WTC11 (cell line): Measurements from ENCODE around the gene CCDC152.
"Not testable (repeated sequence)": the region's sequence is repeated elsewhere in the genome, so short reads cannot be mapped to it uniquely, and the experiment has no call there.

Experiments used
- CTCF ChIP-seq: fragments of 200-600 bp; IDR thresholded peaks from 2 replicates; pipeline ENCODE4 v1.8.0; 2022; ENCODE audit warnings: antibody characterized with exemption
- TEAD4 ChIP-seq: sonication (generic); formaldehyde crosslinking; IDR thresholded peaks from 2 replicates; pipeline ENCODE4 v1.8.0; 2022; ENCODE audit warnings: mild to moderate bottlenecking, missing genetic modification reagents

- TF ChIP-seq CTCF; TEAD4 (CRISPR knock-in tag): not testable (repeated sequence)
These were observed 22.0 kb upstream of the CCDC152 start for GRCh38 chr5:42734531-42735058.
